NB4 (cell line): Measurements from ENCODE around the gene ZCCHC2.

ENCODE experiments used
- MYC ChIP-seq: IDR thresholded peaks from 2 replicates; pipeline ENCODE4 v1.6.1; 2011; ENCODE audit warnings: low read depth, low read length
- POLR2A ChIP-seq: IDR thresholded peaks from 2 replicates; pipeline ENCODE4 v1.6.1; 2011; ENCODE audit warnings: mild to moderate bottlenecking; ENCODE audit not compliant: insufficient read length; ENCODE audit errors: extremely low read depth
- TF ChIP-seq, protein P1 (sequence below): IDR thresholded peaks from one replicate; pipeline ENCODE4 v1.5.1; 2012; ENCODE audit warnings: low read depth, low read length

DNA sequence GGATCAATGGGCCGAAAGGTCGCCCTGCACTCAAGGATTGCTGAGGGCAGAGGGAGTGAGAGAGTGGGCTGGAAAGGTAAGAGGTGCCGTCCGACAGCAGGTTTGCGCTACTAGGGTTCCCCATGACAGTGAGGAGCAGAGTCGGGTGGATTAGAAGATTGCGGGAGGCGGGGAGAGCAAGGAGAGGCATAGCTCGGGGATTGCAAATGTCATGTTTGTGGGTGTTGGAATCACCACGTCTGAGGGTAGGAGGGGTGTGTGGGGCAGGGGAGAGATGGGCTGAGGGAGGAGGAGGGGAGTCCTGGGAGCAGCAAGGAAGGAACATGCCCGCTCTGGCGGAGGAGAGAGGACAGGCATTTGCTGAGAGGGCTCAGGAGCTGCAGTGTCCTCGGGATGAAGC lies 81.2 kb downstream of the ZCCHC2 start:
- TF ChIP-seq POLR2A: no peak
- TF ChIP-seq MYC: no peak
- TF ChIP-seq, protein P1, sequence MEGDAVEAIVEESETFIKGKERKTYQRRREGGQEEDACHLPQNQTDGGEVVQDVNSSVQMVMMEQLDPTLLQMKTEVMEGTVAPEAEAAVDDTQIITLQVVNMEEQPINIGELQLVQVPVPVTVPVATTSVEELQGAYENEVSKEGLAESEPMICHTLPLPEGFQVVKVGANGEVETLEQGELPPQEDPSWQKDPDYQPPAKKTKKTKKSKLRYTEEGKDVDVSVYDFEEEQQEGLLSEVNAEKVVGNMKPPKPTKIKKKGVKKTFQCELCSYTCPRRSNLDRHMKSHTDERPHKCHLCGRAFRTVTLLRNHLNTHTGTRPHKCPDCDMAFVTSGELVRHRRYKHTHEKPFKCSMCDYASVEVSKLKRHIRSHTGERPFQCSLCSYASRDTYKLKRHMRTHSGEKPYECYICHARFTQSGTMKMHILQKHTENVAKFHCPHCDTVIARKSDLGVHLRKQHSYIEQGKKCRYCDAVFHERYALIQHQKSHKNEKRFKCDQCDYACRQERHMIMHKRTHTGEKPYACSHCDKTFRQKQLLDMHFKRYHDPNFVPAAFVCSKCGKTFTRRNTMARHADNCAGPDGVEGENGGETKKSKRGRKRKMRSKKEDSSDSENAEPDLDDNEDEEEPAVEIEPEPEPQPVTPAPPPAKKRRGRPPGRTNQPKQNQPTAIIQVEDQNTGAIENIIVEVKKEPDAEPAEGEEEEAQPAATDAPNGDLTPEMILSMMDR: no peak
